Measurements from ENCODE around the gene FAM169A.
"Not testable (repeated sequence)": the region's sequence is repeated elsewhere in the genome, so short reads cannot be mapped to it uniquely, and the experiment has no call there.

The FAM169A gene

GRCh38 chr5:74865804-74866595 is at the start of gene FAM169A:
Gene FAM169A (minus strand): TSS chr5:74866387. CDS start chr5:74841676, 24,711 bp downstream.
- DNase-seq: peak; percentile 39

DNA sequence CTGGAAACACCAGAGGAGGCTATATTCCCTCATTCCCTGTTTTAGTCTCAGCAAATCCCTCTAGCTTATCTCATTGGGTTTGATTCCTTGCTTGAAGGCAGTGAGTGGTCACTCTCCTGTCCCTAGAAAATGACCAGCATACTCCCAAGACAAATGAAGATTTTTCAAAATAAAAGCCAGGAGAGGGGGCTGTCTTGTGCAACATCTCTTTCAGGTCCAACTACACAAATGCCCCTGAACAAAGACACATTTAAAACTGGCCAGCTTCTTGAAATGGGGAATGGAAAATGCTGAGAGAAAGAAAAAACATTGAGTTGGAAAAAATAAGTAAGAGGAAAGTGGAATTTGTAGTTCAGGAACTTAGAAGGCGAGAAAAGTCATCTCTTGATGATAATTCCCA is 49.3 kb upstream of the FAM169A start:
- DNase-seq: no peak

GRCh38 chr5:74911421-74911820 is 45.2 kb upstream of the FAM169A start:
- not testable (repeated sequence) for DNase-seq

GRCh38 chr5:74909888-74910287 is 43.7 kb upstream of the FAM169A start:
- not testable (repeated sequence) for DNase-seq

GRCh38 chr5:74908237-74908636 is 42.0 kb upstream of the FAM169A start:
- not testable (repeated sequence) for DNase-seq

DNA sequence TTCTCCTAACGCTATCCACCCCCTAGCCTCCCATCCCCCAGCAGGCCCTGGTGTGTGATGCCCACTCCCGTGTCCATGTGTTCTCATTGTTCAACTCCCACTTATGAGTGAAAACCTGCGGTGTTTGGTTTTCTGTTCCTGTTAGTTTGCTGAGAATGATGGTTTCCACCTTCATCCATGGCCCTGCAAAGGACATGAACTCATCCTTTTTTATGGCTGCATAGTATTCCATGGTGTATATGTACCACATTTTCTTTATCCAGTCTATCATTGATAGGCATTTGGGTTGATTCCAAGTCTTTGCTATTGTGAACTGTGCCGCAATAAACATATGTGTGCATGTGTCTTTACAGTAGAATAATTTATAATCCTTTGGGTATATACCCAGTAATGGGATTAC is 38.5 kb upstream of the FAM169A start:
- DNase-seq: not testable (repeated sequence)

- no peak for DNase-seq
These were observed 37.1 kb upstream of the FAM169A start for GRCh38 chr5:74903165-74903787.

DNA sequence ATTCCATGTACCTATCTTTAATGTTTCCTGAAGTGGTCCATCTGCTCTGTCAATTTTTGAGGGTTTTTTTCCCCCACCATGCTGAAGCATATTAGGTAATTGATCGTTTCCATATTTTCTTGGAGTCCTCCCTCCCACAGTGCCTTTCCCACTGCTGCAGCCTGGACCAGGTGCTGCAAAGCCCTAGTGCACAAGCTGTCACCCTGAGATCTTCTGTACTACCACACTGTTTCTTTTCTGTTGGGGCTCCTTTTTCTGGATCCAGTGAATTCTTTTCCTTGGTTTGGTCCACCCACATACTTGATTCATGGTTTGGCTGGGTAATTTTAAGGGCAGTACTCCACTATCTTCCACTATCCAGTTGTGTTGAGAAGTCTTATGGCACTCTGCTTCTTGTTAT is 30.9 kb upstream of the FAM169A start:
- no peak for DNase-seq

DNA sequence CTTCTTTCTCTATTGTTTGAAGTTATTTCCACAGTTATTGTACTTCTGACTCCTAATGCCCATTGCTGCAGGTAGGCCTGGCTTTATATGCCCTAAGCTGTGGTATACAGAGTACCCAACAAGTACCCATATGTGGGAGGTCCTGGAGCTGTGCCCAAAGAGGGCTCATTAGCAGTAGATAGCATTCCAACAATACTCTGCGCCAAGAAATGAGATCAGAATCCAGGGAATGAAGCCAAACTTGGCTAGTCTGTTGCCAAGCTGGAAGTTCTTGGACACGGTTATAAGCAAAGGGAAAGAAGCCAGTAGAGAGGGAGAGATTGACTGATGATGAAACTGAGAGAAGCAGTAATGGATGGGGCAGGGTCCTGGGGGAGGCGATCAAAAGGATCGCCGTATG is 29.7 kb upstream of the FAM169A start:
- no peak for DNase-seq

DNA sequence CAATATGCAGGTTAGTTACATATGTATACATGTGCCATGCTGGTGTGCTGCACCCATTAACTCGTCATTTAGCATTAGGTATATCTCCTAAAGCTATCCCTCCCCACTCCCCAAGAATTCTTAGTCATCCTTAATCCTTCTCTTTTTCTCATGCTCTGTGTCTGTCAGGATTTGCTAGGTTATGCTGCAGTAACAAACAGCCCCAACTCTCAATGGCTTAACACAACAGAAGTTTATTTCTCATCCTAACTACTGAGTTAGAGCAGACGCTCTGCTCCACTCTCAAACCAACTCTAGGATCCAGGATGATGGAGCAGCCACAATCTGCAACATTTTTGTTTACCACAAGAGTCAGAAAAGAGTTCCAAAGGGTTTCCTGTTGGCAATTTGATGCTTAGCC is 28.2 kb upstream of the FAM169A start:
- DNase-seq: no peak

GRCh38 chr5:74892921-74893320 is 26.7 kb upstream of the FAM169A start:
- no peak for DNase-seq

- no peak for DNase-seq
These were observed 23.4 kb upstream of the FAM169A start for GRCh38 chr5:74889523-74890105.

DNA sequence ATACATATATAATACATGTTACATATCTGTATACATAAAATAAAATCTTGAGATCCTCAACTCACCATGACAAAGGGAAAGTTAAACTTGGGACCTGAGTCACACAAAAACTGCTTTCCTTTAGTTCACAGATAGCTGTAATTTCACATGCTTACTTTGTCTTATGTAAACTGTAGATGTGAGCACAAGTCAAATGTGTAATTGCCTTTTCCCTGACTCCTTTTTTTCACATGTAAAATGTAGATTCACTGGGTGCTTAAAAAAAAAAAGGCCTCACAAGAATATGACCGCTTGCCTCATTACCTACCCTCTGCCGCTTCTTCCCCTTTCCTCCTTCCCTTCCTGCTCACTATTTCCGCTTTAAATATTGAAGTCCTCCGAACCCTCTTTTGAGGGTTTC is 21.9 kb upstream of the FAM169A start:
- no peak for DNase-seq

GRCh38 chr5:74885170-74885569 is 19.0 kb upstream of the FAM169A start:
- DNase-seq: no peak

GRCh38 chr5:74882379-74883134 is 16.4 kb upstream of the FAM169A start:
- DNase-seq: not testable (repeated sequence)

- no peak for DNase-seq
These were observed 11.6 kb upstream of the FAM169A start for GRCh38 chr5:74877624-74878304.

DNA sequence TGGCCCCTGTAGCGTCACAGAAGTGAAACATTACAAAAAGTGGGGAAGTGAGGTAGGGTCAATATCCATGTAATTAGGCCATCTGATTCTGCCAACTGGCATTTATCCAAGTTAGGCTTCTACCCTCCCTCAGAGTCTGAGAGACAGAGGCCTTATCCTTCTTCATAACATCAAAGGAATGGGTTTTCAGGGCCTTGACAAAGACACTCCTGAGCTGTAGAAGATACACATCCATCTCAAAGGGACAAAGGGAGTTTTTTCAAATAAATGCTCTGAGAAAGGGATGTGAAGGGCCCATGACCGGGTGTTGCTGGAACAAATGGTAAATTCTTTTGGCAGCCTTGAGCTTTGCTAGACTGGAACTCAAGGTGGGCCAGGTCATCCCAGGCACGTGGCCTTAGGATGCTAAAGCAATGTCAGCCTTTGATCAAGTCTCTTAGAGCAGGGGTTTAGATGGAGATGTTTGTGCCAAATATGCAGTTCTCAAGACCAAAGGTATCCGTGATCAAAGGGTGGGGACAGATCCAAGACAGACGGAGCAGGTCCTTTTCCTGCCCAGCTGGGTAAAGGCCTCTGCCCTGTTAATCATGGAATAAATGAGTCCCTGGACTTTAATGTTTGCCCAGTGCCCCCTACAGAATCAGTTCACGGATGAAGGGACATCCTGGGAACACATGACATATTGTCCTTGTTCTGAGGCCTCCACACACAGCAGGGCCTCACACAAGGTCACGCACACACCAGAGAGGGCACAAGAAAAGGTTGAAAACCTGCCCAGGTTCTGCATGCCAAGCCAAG is 10.0 kb upstream of the FAM169A start:
- no peak for DNase-seq

- no peak for DNase-seq
These were observed 7.5 kb upstream of the FAM169A start for GRCh38 chr5:74873525-74874249.

DNA sequence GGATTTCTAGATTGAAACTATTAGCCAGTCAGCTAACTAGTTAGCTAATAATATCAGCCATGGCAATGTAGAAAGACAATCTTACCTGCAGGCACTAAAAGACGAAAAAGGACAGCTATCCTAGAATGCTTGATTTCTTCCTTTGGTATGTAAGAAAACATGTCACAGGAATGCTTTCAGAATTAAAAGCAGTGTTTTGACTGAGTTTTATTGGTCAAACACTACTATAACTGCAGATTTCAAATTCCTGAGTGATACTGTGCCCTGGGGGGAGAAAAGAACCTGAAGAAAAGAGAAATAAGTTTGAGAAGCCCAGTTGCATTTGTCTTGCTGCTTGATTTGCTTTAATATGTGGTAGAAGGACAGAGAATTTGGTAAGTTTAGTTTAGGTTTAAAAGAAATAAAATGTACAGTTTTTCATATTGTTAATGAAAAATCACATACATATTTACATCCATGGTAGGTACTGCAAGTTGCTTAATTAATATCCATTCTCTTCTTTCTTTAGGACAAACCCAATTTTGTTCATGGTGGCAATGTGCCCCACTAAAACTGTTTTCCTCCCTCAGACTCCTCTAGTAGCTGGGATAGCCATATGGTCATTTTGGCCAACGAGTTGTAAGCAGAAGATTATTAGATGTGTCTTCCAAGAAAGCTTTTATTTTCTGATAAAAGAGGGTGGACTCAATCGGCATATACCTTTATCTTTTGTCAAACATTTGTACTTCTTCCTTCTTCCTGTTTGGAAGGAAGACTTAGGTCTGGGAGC is 4.3 kb upstream of the FAM169A start:
- DNase-seq: no peak

- DNase-seq: not testable (repeated sequence)
These were observed 3.2 kb upstream of the FAM169A start for GRCh38 chr5:74869414-74869813.
